Lower leg skin (tissue), 4 donors: ENCODE results near the gene DIP2C. TPM values are rescaled to one million over a fixed set of nuclear protein-coding genes. Genes with fewer than 3 reads are reported as not detected.

Experiments
- DNase-seq, 2 donors: peaks; one replicate each; pipeline ENCODE4 v3.0.0-alpha.2; 2019; ENCODE audit warnings: low spot score in 2 of 2
- H3K4me3 ChIP-seq: fragments of 200-600 bp; sonication (generic); 2 replicates; pipeline ENCODE4 v1.5.1; 2017; ENCODE audit warnings: mild to moderate bottlenecking, low read depth; ENCODE audit not compliant: poor library complexity, severe bottlenecking
- CTCF ChIP-seq, 3 donors: fragments of 450-650 bp; IDR thresholded peaks; one replicate each; pipeline ENCODE4 v1.5.1; 2016; ENCODE audit warnings: antibody characterized with exemption in 3 of 3, mild to moderate bottlenecking in 3 of 3, moderate library complexity in 2 of 3
- POLR2A ChIP-seq, 2 donors: fragments of 450-650 bp; IDR thresholded peaks; one replicate each; pipeline ENCODE4 v1.6.1; 2016 to 2017; ENCODE audit warnings: antibody characterized with exemption in 2 of 2, mild to moderate bottlenecking in 1 of 2, moderate library complexity in 1 of 2
- WGBS, 2 donors: methylation state at CpG; one replicate each; pipeline ENCODE4 v1.1.5; 2018; 5-methylcytosine and 5-hydroxymethylcytosine counted together
- intact Hi-C: fragments of 100-400 bp; cut with DNase I; formaldehyde crosslinking; loops from one replicate; pipeline ENCODE4 v1.15.0; 2023; ENCODE audit warnings: low total_unique reads
- total RNA-seq, 4 donors: library from RNA; depleted of rRNA; stranded (reverse); fragments of >200 nt; gene quantifications; one replicate each; pipeline ENCODE4 v1.1.0, GENCODE V29; 2016

The DIP2C gene
- total RNA-seq, 4 donors from 2014 or later: 6.2 to 14.7 (median 10.6) TPM

- WGBS, 2 donors: 79 to 82% methylated on average over 8 of the region's 8 CpGs
- DNase-seq: peak in 1 of 2 donors; percentile 63
- no peak overlapping the region for H3K4me3 ChIP-seq
- intact Hi-C loops: no loop called here
- no peak for TF ChIP-seq POLR2A (IDR thresholded peaks at IDR 0.05)
- no peak for TF ChIP-seq CTCF (IDR thresholded peaks at IDR 0.05)
Observed at GRCh38 chr10:559767-560047, 129.8 kb downstream of the DIP2C start.

GRCh38 chr10:558891-559766, 130.3 kb downstream of the DIP2C start:
- WGBS, 2 donors: 84 to 86% methylated on average over 19 of the region's 19 CpGs
- intact Hi-C loops: no loop called here
- TF ChIP-seq POLR2A (IDR thresholded peaks at IDR 0.05) (no peak), CTCF (IDR thresholded peaks at IDR 0.05) (no peak)
- peak in 1 of 2 donors; percentile 76 for DNase-seq
- H3K4me3 ChIP-seq: no peak overlapping the region

- no peak for TF ChIP-seq CTCF (IDR thresholded peaks at IDR 0.05)
- no peak for TF ChIP-seq POLR2A (IDR thresholded peaks at IDR 0.05)
- DNase-seq: peak in 1 of 2 donors; percentile 80
- intact Hi-C loops: no loop called here
- H3K4me3 ChIP-seq: no peak overlapping the region
- 84 to 88% methylated on average over 17 of the region's 17 CpGs for WGBS, 2 donors
Observed at GRCh38 chr10:558364-558763, 131.1 kb downstream of the DIP2C start.

- no peak overlapping the region for H3K4me3 ChIP-seq
- 61 to 67% methylated on average over 9 to 10 of the region's 10 CpGs for WGBS, 2 donors
- peak in 1 of 2 donors; percentile 77 for DNase-seq
- intact Hi-C loops: no loop called here
- no peak for TF ChIP-seq POLR2A (IDR thresholded peaks at IDR 0.05)
- no peak for TF ChIP-seq CTCF (IDR thresholded peaks at IDR 0.05)
Observed at GRCh38 chr10:557792-558328, 131.6 kb downstream of the DIP2C start.

GRCh38 chr10:556971-557637, 132.4 kb downstream of the DIP2C start:
- H3K4me3 ChIP-seq: no peak overlapping the region
- TF ChIP-seq CTCF (IDR thresholded peaks at IDR 0.05): no peak
- TF ChIP-seq POLR2A (IDR thresholded peaks at IDR 0.05): no peak
- intact Hi-C loops: no loop called here

More at GRCh38 chr10:556971-557637, 132.4 kb downstream of the DIP2C start:
- peak in 1 of 2 donors; percentile 76 for DNase-seq
- 86% methylated on average over 8 to 13 of the region's 14 CpGs for whole genome bisulfite sequencing, 2 donors
